ENCODE data around the gene ELK4.

Gene ELK4, protein sequence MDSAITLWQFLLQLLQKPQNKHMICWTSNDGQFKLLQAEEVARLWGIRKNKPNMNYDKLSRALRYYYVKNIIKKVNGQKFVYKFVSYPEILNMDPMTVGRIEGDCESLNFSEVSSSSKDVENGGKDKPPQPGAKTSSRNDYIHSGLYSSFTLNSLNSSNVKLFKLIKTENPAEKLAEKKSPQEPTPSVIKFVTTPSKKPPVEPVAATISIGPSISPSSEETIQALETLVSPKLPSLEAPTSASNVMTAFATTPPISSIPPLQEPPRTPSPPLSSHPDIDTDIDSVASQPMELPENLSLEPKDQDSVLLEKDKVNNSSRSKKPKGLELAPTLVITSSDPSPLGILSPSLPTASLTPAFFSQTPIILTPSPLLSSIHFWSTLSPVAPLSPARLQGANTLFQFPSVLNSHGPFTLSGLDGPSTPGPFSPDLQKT

DNA sequence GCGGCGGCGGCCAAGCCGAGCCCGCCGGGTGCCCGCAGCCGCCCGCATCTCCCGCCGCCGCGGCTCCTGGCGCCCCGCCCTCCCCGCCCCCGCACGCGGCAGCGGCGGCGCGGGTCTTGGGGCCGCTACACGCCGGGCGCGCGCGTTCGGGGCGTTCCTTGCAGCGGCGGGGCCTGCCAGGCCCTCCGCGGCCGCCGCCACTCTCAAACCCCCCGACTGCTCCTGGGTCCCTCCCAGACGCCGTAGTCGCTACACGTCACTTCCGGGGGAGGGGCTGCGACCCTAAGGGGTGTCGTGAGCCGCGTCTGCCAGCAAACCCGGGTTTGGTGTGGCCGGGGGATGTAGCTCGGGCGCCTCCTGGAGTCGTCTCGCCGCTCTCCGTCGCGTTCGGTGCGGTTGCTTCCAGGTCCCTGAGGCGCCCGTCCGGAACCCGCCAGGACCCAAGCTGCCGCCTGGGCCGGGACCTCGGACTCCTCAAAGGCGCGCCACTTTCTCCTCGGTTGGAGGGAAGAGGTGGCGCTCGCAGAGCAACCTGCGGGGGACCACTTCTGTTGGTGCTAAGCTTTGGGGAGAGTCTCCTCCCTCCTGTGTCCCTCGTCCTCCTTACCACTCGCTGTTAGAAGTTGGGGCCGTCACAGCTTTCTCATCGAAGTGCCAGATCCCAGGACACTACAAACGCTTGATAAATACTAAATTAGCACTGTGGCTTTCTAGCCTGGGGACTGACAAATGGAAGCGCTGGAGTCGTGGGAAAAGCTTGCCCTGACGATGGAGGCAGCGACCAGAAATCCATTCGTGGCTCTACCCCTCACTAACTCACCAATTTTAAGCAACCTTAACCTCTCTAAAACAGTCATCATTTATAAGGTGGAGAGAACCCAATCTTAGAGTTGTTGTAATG lies at the start of gene ELK4:
Gene ELK4 (minus strand): TSS at position 244 of the 901 bp plus-strand sequence. CDS start 8,129 bp downstream, outside the sequence.
- TF ChIP-seq, protein P1, sequence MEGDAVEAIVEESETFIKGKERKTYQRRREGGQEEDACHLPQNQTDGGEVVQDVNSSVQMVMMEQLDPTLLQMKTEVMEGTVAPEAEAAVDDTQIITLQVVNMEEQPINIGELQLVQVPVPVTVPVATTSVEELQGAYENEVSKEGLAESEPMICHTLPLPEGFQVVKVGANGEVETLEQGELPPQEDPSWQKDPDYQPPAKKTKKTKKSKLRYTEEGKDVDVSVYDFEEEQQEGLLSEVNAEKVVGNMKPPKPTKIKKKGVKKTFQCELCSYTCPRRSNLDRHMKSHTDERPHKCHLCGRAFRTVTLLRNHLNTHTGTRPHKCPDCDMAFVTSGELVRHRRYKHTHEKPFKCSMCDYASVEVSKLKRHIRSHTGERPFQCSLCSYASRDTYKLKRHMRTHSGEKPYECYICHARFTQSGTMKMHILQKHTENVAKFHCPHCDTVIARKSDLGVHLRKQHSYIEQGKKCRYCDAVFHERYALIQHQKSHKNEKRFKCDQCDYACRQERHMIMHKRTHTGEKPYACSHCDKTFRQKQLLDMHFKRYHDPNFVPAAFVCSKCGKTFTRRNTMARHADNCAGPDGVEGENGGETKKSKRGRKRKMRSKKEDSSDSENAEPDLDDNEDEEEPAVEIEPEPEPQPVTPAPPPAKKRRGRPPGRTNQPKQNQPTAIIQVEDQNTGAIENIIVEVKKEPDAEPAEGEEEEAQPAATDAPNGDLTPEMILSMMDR (conservative IDR thresholded peaks at IDR 0.05; ENCODE audit: low read depth, low read length): peak; percentile 73
- peak; percentile 92 for DNase-seq (ENCODE audit: low read depth)
- peak within 1 kb of the TSS; percentile 84 for H3K4me3 ChIP-seq (ENCODE audit: low read length)

DNA sequence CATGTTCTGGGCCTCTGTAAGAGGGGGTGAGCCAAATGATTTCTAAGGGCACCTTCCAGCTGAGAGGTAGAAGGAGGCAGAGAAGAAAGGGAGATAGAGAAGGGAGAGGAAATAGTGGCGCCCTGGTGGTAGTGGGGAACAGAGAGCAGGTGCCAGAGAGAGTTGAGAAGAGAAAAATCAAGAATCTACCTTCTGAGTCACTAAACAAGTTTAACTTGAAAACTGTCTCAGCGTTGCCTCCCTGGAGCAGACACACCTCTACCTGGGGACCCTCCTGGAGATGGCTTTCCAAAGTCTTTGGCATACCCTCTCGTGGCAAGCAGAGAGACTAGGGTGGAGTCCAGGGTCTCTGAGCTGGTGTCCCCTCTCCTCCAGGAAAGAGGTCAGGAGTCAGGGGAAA lies 49.6 kb upstream of the ELK4 start:
- no peak for DNase-seq (ENCODE audit: low read depth)
- TF ChIP-seq, protein P1 (conservative IDR thresholded peaks at IDR 0.05; ENCODE audit: low read depth, low read length): peak; percentile 5
- H3K4me3 ChIP-seq (ENCODE audit: low read length): no peak overlapping the region

DNA sequence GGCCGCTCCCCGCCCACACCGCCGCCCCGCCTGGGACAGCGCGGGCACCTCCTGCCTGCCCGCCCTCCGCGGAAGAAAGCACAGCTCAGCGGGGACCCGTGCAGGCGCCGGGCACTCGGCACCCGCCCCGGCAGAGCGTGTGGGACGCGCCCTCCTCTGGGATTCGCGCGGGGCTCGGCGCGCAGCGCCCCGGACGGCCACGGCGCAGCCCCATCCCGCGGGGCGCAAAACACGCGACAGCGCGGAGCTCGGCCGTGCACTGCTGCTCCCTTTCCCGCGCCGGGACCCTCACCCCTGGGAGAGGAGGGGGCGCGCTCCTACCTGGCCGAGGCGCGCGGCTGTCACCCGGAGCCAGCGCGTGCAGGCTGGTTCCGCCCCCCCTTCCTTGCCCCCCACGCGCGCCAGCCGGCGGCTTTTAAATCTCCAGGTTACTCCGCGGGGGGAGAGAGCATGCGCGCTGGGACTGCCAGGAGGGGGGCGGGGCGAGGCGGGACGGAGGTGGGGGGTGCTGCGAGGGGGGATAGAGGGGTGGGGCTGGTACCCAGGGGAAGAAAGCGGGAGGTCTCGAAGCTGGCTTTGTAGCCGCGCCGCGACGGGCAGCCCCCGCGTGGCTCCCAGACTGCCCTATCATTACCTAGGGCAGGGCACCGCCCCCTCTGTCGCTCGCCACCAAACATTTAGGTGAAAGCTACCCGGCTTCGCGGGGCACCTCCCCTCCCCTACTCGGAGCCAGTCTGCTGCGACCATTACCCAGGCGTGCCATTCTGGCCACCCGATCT lies 48.5 kb upstream of the ELK4 start, which contains the start of gene SLC45A3:
Gene SLC45A3 (minus strand): TSS at position 437 of the 779 bp plus-strand sequence. CDS start 15,853 bp downstream, outside the sequence.
- peak within 1 kb of the TSS; percentile 53 for H3K4me3 ChIP-seq (ENCODE audit: low read length)
- TF ChIP-seq, protein P1 (conservative IDR thresholded peaks at IDR 0.05; ENCODE audit: low read depth, low read length): no peak
- DNase-seq (ENCODE audit: low read depth): no peak

DNA sequence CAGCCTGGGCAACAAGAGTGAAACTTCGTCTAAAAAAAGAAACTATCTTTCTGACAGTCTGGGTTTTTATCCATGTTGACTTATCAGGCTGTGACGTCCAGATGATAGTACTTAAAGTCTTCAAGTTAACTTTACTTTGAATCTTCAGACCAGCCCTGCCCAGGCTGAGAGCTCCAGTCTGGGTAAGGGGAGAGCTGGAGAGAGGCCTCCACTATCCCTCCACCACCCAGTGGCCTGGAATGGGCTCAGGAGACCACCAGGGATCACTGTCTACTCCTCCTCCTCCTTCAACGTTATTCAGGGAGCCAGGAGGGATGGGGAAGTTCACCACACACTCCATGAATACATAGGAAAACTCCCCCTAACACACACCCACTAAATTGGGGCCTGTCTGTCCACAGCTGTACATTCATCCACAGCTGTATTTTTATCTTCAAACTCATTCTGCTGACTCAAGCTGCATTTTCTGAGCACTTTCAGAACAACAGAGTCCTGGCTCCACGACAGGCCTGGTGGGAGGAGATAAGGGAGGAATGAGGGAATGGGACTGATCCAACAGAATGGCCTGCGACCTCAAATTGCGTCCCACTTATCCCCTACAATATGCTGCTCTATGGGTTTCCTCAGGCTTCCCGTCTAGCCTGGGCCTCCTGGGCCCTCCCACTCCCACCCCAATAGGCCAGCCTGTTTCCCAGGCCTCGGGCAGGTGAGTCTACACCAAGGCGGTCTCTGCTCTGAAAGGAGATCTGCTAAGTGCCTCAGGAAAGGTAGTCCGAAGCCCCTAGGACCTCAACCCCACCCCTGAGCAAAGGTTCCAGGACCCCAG lies 46.7 kb upstream of the ELK4 start:
- DNase-seq (ENCODE audit: low read depth): no peak
- H3K4me3 ChIP-seq (ENCODE audit: low read length): no peak overlapping the region
- TF ChIP-seq, protein P1 (conservative IDR thresholded peaks at IDR 0.05; ENCODE audit: low read depth, low read length): no peak

DNA sequence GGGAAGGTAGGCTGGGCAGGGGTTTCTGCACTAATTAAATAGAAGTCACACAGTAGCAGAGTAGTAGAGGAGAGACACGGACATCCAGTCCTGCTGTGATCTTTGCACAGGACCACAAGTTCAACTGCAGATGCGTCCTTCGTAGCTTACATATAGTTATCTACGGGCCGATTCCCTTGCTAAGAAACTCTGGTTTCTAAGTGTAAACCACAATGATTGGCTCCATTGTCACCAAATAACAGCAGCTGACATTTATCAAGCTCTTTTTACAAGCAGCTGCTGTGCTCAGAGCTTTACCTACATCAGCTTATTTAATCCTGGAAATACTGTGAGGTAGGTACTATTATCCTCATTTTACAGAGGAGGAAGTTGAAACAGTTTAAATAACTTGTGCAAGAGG lies 45.4 kb upstream of the ELK4 start:
- no peak for DNase-seq (ENCODE audit: low read depth)
- TF ChIP-seq, protein P1 (conservative IDR thresholded peaks at IDR 0.05; ENCODE audit: low read depth, low read length): no peak
- H3K4me3 ChIP-seq (ENCODE audit: low read length): no peak overlapping the region

DNA sequence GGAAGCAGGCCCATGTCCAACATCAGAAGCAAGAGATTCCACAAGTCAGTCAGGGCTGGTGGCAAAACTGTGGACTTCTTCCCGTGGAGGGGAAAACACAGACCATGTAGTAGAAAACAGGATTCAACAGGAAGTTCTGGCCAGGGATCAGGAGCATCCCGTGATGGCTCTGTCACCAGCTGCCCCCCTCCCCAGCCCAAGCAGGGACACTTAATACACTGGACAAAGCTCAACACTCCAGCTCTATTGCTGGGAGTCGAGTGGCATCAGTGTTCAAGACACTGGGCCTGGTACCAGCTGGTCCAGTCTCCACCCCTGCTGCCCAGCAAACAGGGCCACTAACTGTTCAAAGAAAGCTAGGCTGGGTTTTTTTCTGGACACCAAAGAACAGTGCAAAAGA lies 44.8 kb upstream of the ELK4 start:
- no peak overlapping the region for H3K4me3 ChIP-seq (ENCODE audit: low read length)
- no peak for DNase-seq (ENCODE audit: low read depth)
- TF ChIP-seq, protein P1 (conservative IDR thresholded peaks at IDR 0.05; ENCODE audit: low read depth, low read length): no peak

All from retinal pigment epithelial cell (primary cell).